Uterus (tissue), 4 donors: ENCODE data around the gene ZSCAN1. TPM values are rescaled to one million over a fixed set of nuclear protein-coding genes. Genes with fewer than 3 reads are reported as not detected.
A peak's percentile ranks its signal among the peaks of the same experiment; 100 is the strongest.

Experiments used
- DNase-seq, 2 donors: peaks; one replicate each; pipeline ENCODE4 v3.0.0-alpha.2; 2019 to 2020
- H3K27ac ChIP-seq, 2 donors: fragments of 200-600 bp; sonication (generic); 1 replicate in 1 of 2; 2 replicates in 1 of 2; pipeline ENCODE4 v1.5.1; 2016 to 2018
- H3K27me3 ChIP-seq, 2 donors: fragments of 200-600 bp; sonication (generic); one replicate each; pipeline ENCODE4 v1.5.1; 2018 to 2019; ENCODE audit warnings: control low read depth in 1 of 2
- H3K36me3 ChIP-seq, 2 donors: fragments of 200-600 bp; sonication (generic); one replicate each; pipeline ENCODE4 v1.5.1; 2019; ENCODE audit warnings: control low read depth in 1 of 2
- H3K4me1 ChIP-seq, 2 donors: fragments of 200-600 bp; sonication (generic); one replicate each; pipeline ENCODE4 v1.5.1; 2018 to 2019; ENCODE audit warnings: control low read depth in 1 of 2
- H3K4me3 ChIP-seq, 2 donors: fragments of 200-600 bp; sonication (generic); 1 replicate in 1 of 2; 2 replicates in 1 of 2; pipeline ENCODE4 v1.5.1; 2018 to 2019; ENCODE audit warnings: mild to moderate bottlenecking in 1 of 2
- H3K9me3 ChIP-seq, 2 donors: fragments of 200-600 bp; sonication (generic); one replicate each; pipeline ENCODE4 v1.5.1; 2019; ENCODE audit warnings: control low read depth in 1 of 2
- CTCF ChIP-seq, 4 experiments: fragments of 200-600 bp in 2 of 4; fragments of 450-650 bp in 2 of 4; sonication (generic) in 2 of 4; IDR thresholded peaks; one replicate each; pipeline ENCODE4 v1.5.1; 2016 to 2019; ENCODE audit warnings: antibody characterized with exemption in 4 of 4, mild to moderate bottlenecking in 2 of 4, moderate library complexity in 1 of 4
- POLR2A ChIP-seq, 2 donors: fragments of 450-650 bp; IDR thresholded peaks; one replicate each; pipeline ENCODE4 v1.6.1; 2016; ENCODE audit warnings: antibody characterized with exemption in 2 of 2, mild to moderate bottlenecking in 1 of 2, moderate library complexity in 1 of 2
- intact Hi-C: fragments of 100-400 bp; cut with DNase I; formaldehyde crosslinking; loops from one replicate; pipeline ENCODE4 v1.15.1; 2023; ENCODE audit warnings: low total_unique reads
- total RNA-seq, 4 donors: library from RNA; depleted of rRNA in 3 of 4; stranded (reverse); fragments of >200 nt in 3 of 4; gene quantifications; one replicate each; pipeline versions ENCODE4 v1.1.0 to v1.2.4, GENCODE V29; 2014 to 2023
- donor health status: DM: yes; HTN: yes; CAD: no.

Gene ZSCAN1
- total RNA-seq, 4 donors from 2014 or later, result not detected

GRCh38 chr19:58096884-58097283 lies 63.1 kb downstream of the ZSCAN1 start:
- intact Hi-C loops, result no loop called here
- Histone ChIP-seq H3K4me3 (peak overlapping the region; percentile 90 to 100), H3K9me3 (no peaks in the 10 kb centered on the region)

GRCh38 chr19:58097349-58097748 lies 63.5 kb downstream of the ZSCAN1 start:
- Histone ChIP-seq H3K27ac (peak overlapping the region; percentile 97), H3K4me3 (peak overlapping the region; percentile 90 to 100), H3K36me3 (no peaks in the 10 kb centered on the region), H3K9me3 (no peaks in the 10 kb centered on the region), H3K4me1 (peaks cover 0 to 3% of the 10 kb centered on the region in 2 donors), H3K27me3 (no peaks in the 10 kb centered on the region)
- intact Hi-C loops, result no loop called here
- no peak for DNase-seq
- no peak for TF ChIP-seq CTCF (IDR thresholded peaks at IDR 0.05)
- no peak for TF ChIP-seq POLR2A (IDR thresholded peaks at IDR 0.05)

More at GRCh38 chr19:58096884-58097283, 63.1 kb downstream of the ZSCAN1 start:
- no peaks in the 10 kb centered on the region for H3K27me3 ChIP-seq
- H3K4me1 ChIP-seq, result peaks cover 0 to 3% of the 10 kb centered on the region in 2 donors
- no peak for DNase-seq
- H3K27ac ChIP-seq, result no peak overlapping the region
- TF ChIP-seq CTCF (IDR thresholded peaks at IDR 0.05) (no peak), POLR2A (IDR thresholded peaks at IDR 0.05) (no peak)
- H3K36me3 ChIP-seq, result no peaks in the 10 kb centered on the region

GRCh38 chr19:58097781-58098681 lies 64.2 kb downstream of the ZSCAN1 start, which contains the start of gene ZSCAN18:
ZSCAN18 (minus strand) TSS chr19:58098231; CDS start chr19:58090267, 7,964 bp downstream.
- Histone ChIP-seq H3K9me3 (no peaks in the 10 kb centered on the region), H3K27ac (peak within 1 kb of the TSS; percentile 97), H3K36me3 (no peaks in the 10 kb centered on the region), H3K4me1 (peaks cover 0 to 3% of the 10 kb centered on the region in 2 donors), H3K4me3 (peak within 1 kb of the TSS; percentile 90 to 100), H3K27me3 (no peaks in the 10 kb centered on the region)
- intact Hi-C loops, result no loop called here
- peak in 1 of 4 experiments; percentile 11 for TF ChIP-seq CTCF (IDR thresholded peaks at IDR 0.05)
- TF ChIP-seq POLR2A (IDR thresholded peaks at IDR 0.05), result peak; percentile 65 to 90
- DNase-seq, result peak; percentile 98 to 99

- no peaks in the 10 kb centered on the region for H3K9me3 ChIP-seq
- H3K27ac ChIP-seq, result peak overlapping the region; percentile 97
- no peaks in the 10 kb centered on the region for H3K36me3 ChIP-seq
- H3K27me3 ChIP-seq, result no peaks in the 10 kb centered on the region
- H3K4me3 ChIP-seq, result peak overlapping the region; percentile 90 to 100
- DNase-seq, result no peak
- TF ChIP-seq CTCF (IDR thresholded peaks at IDR 0.05) (no peak), POLR2A (IDR thresholded peaks at IDR 0.05) (no peak)
- intact Hi-C loops, result no loop called here
- H3K4me1 ChIP-seq, result peaks cover 0 to 3% of the 10 kb centered on the region in 2 donors
Measured at GRCh38 chr19:58098682-58098998, 64.8 kb downstream of the ZSCAN1 start.

Other genes starting within 250 kb of the ZSCAN1 start
- gene ZNF552, start 219.1 kb upstream of the ZSCAN1 start, total RNA-seq, result 10 to 100 TPM in 2 of 4 donors, 1 to 10 TPM in 1, under 1 TPM in 1; 0.77 to 15.0 (median 9.3) TPM
- gene ZNF587B, start 203.7 kb upstream of the ZSCAN1 start, total RNA-seq, result 10 to 100 TPM in 3 of 4 donors, 1 to 10 TPM in 1; 5.9 to 30.6 (median 15.0) TPM
- 10 to 100 TPM; 21.3 to 80.0 (median 39.6) TPM for gene ZNF587, start 184.2 kb upstream of the ZSCAN1 start, total RNA-seq
- gene ZNF814, start 145.0 kb upstream of the ZSCAN1 start, total RNA-seq, result 10 to 100 TPM in 3 of 4 donors, 1 to 10 TPM in 1; 7.1 to 24.9 (median 15.4) TPM
- 10 to 100 TPM; 15.0 to 50.1 (median 20.7) TPM for gene ZNF417, start 117.4 kb upstream of the ZSCAN1 start, total RNA-seq
- gene ZNF418, start 98.6 kb upstream of the ZSCAN1 start, total RNA-seq, result 10 to 100 TPM in 2 of 4 donors, 1 to 10 TPM in 1, under 1 TPM in 1; 0.29 to 15.8 (median 9.8) TPM
- gene ZNF256, start 86.3 kb upstream of the ZSCAN1 start, total RNA-seq, result 10 to 100 TPM in 2 of 4 donors, 1 to 10 TPM in 1, under 1 TPM in 1; 0.51 to 12.0 (median 6.9) TPM
- 1 to 10 TPM in 1 of 4 donors, not detected in 3; 2.7 TPM for gene C19orf18, start 59.5 kb upstream of the ZSCAN1 start, total RNA-seq
- 10 to 100 TPM in 3 of 4 donors, 1 to 10 TPM in 1; 5.6 to 61.7 (median 30.4) TPM for gene ZNF606, start 31.2 kb upstream of the ZSCAN1 start, total RNA-seq
- gene ZNF135, start 25.3 kb downstream of the ZSCAN1 start, total RNA-seq, result 10 to 100 TPM in 3 of 4 donors, 1 to 10 TPM in 1; 6.2 to 18.6 (median 15.3) TPM
- 100 to 1,000 TPM in 3 of 4 donors, 10 to 100 TPM in 1; 51.5 to 138 (median 121) TPM for gene ZSCAN18, start 64.2 kb downstream of the ZSCAN1 start, total RNA-seq
- 10 to 100 TPM in 3 of 4 donors, 1 to 10 TPM in 1; 2.6 to 29.7 (median 13.3) TPM for gene ZNF329, start 116.8 kb downstream of the ZSCAN1 start, total RNA-seq
- 10 to 100 TPM; 10.8 to 34.3 (median 29.7) TPM for gene ZNF274, start 149.0 kb downstream of the ZSCAN1 start, total RNA-seq
- 10 to 100 TPM in 3 of 4 donors, 1 to 10 TPM in 1; 2.6 to 67.0 (median 43.7) TPM for gene ZNF544, start 194.9 kb downstream of the ZSCAN1 start, total RNA-seq
- 10 to 100 TPM in 1 of 4 donors, 1 to 10 TPM in 3; 1.8 to 10.8 (median 8.2) TPM for gene ZNF8, start 244.9 kb downstream of the ZSCAN1 start, total RNA-seq